Epithelial cell of esophagus (primary cell): ENCODE data around the gene HS3ST4.

Source experiments
- DNase-seq: peaks from one replicate; pipeline ENCODE4 v3.0.0; 2010; ENCODE audit warnings: low read depth
- H3K4me3 ChIP-seq: 2 replicates; pipeline ENCODE4 v1.5.1; 2011; ENCODE audit warnings: mild to moderate bottlenecking, low read length, control low read depth
- CTCF ChIP-seq: IDR thresholded peaks from 2 replicates; pipeline ENCODE4 v1.5.1; 2011; ENCODE audit warnings: low read depth, mild to moderate bottlenecking, low read length, control low read depth, inconsistent platforms; ENCODE audit not compliant: insufficient read depth; ENCODE audit errors: missing control alignments

HS3ST4 gene

GRCh38 chr16:25877103-25877502, 185.3 kb downstream of the HS3ST4 start:
- no peak overlapping the region for H3K4me3 ChIP-seq
- no peak for TF ChIP-seq CTCF
- no peak for DNase-seq

- TF ChIP-seq CTCF, result no peak
- no peak overlapping the region for H3K4me3 ChIP-seq
- no peak for DNase-seq
These were observed 194.8 kb downstream of the HS3ST4 start for GRCh38 chr16:25886598-25886997.

- TF ChIP-seq CTCF, result no peak
- DNase-seq, result no peak
- no peak overlapping the region for H3K4me3 ChIP-seq
These were observed 197.1 kb downstream of the HS3ST4 start for GRCh38 chr16:25888868-25889267.

- no peak for TF ChIP-seq CTCF
- DNase-seq, result no peak
- H3K4me3 ChIP-seq, result no peak overlapping the region
These were observed 201.6 kb downstream of the HS3ST4 start for GRCh38 chr16:25893332-25893731.

GRCh38 chr16:25894093-25894492, 202.3 kb downstream of the HS3ST4 start:
- H3K4me3 ChIP-seq, result no peak overlapping the region
- DNase-seq, result no peak
- no peak for TF ChIP-seq CTCF

- H3K4me3 ChIP-seq, result no peak overlapping the region
- DNase-seq, result no peak
- TF ChIP-seq CTCF, result no peak
These were observed 203.6 kb downstream of the HS3ST4 start for GRCh38 chr16:25895380-25895779.

- no peak for TF ChIP-seq CTCF
- H3K4me3 ChIP-seq, result no peak overlapping the region
- DNase-seq, result no peak
These were observed 204.7 kb downstream of the HS3ST4 start for GRCh38 chr16:25896411-25896810.
